Measurements from ENCODE around the gene CADPS.

CADPS gene

DNA sequence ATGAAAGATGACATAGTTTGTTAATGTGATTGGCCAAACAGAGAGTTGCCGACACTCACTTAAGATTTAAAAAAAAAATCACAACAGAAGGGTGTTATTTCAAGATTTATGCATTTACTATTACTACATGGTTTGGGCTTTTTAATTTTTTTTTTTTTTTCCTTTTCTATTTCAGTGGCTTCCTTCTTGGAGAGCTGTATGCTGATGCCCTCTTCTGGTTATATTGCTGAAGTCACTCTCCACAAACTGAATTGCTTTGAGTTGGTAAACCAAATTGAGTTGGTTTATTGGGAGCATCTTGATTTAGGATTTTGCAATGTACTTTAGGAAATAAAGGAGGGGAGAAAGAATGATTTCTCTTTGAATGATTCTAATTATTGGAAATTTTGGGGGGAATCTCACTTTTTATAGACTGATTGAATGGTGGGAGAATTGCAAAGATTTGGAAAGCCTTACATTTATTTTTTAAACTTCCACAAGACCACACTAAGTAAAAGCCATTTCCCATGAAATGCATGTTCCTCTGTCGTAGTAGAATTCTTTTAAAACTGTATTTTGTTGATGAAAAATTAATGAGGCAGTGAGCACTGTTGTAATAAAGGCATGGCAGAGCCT is 315.3 kb downstream of the CADPS start:
- Mint-ChIP-seq H3K4me1 (no peaks in the 10 kb centered on the region), H3K36me3 (ENCODE audit: low read depth) (no peaks in the 10 kb centered on the region), H3K27me3 (peaks cover 3% of the 10 kb centered on the region), H3K4me3 (no peak overlapping the region), H3K9me3 (no peaks in the 10 kb centered on the region), H3K27ac (no peak overlapping the region)
- no peak for DNase-seq
- ATAC-seq: no peak

GRCh38 chr3:62558549-62559112 is 316.6 kb downstream of the CADPS start:
- Mint-ChIP-seq H3K9me3 (no peaks in the 10 kb centered on the region), H3K27ac (no peak overlapping the region), H3K4me1 (no peaks in the 10 kb centered on the region), H3K27me3 (peaks cover 3% of the 10 kb centered on the region), H3K4me3 (no peak overlapping the region), H3K36me3 (ENCODE audit: low read depth) (no peaks in the 10 kb centered on the region)
- DNase-seq: no peak
- no peak for ATAC-seq

- H3K4me3 Mint-ChIP-seq: no peak overlapping the region
- H3K4me1 Mint-ChIP-seq: no peaks in the 10 kb centered on the region
These were observed 317.2 kb downstream of the CADPS start for GRCh38 chr3:62557983-62558382.

DNA sequence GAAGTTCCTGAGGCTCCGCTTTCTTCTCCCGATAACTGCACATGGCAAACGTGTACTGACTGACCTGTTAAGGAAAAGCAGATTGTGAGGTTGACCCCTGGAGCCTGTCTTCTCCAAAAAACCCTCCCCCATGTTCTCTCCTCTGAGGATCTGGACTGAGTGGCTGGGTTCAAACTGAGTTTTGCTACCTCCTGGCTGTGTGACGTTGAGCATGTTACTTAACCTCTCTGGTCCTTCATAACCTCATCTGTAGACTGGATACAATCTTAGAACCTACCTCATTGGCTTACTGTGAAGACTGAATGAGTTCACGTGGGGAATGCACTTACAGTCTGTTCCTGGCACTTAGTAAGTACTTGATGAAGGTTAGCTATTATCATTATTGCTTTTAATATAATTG is 317.8 kb downstream of the CADPS start:
- Mint-ChIP-seq H3K27me3 (peaks cover 3% of the 10 kb centered on the region), H3K9me3 (no peaks in the 10 kb centered on the region), H3K27ac (no peak overlapping the region), H3K36me3 (ENCODE audit: low read depth) (no peaks in the 10 kb centered on the region), H3K4me1 (no peaks in the 10 kb centered on the region), H3K4me3 (no peak overlapping the region)
- DNase-seq (no peak), ATAC-seq (no peak)

More at GRCh38 chr3:62557983-62558382, 317.2 kb downstream of the CADPS start:
- no peak overlapping the region for H3K27ac Mint-ChIP-seq
- H3K27me3 Mint-ChIP-seq: peaks cover 3% of the 10 kb centered on the region
- no peak for DNase-seq
- H3K9me3 Mint-ChIP-seq: no peaks in the 10 kb centered on the region
- H3K36me3 Mint-ChIP-seq (ENCODE audit: low read depth): no peaks in the 10 kb centered on the region
- no peak for ATAC-seq

DNA sequence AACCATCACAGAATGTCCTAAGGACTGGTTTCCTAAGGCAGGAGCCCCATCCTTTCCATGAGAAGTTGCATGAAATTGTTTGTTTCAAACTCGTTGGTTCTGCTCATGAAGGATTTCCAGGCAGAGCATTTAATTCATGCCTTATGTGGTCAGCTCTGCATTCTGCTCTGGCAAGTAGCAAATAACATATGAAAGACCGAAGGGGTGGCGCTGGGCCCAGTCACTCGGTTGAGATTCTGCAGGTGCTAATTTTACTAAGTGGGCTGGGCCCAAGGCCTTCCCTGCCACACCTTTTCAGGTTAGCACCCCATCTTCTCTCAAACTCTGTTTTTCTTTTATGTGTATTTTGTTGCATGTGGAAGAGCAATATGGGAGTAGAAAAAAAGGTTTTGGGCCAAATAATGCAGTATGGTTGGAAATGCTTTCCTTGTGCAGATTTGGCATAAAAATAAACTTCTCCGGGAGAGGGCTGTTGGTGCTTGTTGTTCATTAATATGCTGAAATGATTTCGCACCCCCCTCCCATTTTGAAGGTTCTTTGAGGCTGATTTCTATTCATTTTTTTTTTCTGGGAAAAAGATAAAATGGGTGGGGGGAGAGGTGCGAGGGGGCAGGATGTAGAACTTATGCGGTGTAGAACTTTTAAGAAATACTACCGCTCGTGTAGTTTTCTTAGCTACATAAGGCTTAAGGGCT is 318.9 kb downstream of the CADPS start:
- ATAC-seq (no peak), DNase-seq (no peak)
- H3K9me3 Mint-ChIP-seq: peaks cover 4% of the 10 kb centered on the region
- H3K36me3 Mint-ChIP-seq (ENCODE audit: low read depth): no peaks in the 10 kb centered on the region
- H3K27me3 Mint-ChIP-seq: peaks cover 8% of the 10 kb centered on the region
- H3K4me3 Mint-ChIP-seq: no peak overlapping the region
- no peak overlapping the region for H3K27ac Mint-ChIP-seq
- H3K4me1 Mint-ChIP-seq: no peaks in the 10 kb centered on the region

DNA sequence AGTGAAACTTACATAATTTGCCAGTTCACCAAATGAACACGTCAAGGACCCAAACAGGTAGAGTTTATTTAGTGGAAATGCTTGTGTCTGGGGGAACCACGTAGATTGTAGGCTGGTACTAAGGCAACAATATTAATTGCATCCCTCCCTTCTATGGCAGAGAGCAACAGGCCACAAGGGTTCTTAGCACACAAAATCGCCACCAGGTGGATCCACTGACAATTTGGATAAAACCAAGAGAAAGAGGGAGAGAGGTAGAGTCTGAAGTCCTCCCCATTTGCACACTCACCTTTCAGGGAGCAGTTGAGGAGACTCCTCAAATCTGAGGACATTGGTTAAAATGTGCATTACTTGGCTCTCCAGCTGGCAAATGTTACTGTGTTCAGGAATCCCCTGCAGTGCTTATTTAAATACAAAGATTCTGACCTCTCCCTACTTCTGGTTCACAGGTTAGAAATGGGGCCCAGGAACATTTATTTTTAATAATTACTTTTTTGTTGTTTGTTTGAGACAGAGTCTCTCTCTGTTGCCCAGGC is 320.9 kb downstream of the CADPS start:
- H3K27ac Mint-ChIP-seq: no peak overlapping the region
- peaks cover 4% of the 10 kb centered on the region for H3K9me3 Mint-ChIP-seq
- peaks cover 12% of the 10 kb centered on the region for H3K27me3 Mint-ChIP-seq
- no peak overlapping the region for H3K4me3 Mint-ChIP-seq
- no peaks in the 10 kb centered on the region for H3K4me1 Mint-ChIP-seq
- DNase-seq (no peak), ATAC-seq (no peak)
- H3K36me3 Mint-ChIP-seq (ENCODE audit: low read depth): no peaks in the 10 kb centered on the region

DNA sequence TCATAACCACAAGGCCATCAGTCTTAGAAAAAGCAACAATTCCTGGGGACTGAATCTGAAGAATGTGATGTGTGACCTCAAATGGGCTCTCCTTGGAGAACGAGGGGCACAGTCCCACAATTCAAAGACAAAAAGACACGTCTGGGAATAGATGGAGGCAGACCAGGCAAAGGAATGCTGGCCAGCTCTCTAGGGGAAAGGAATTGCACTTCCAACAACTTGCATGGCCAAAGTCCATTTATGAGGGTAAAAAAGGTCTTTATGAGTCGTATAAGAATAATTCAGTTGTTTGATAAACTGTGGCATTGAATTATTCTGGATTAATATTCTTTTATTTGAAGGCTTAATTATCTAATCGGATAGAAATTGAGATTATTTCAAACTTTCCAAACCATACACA is 321.4 kb downstream of the CADPS start:
- Mint-ChIP-seq H3K27ac (no peak overlapping the region), H3K9me3 (peaks cover 4% of the 10 kb centered on the region), H3K27me3 (peaks cover 12% of the 10 kb centered on the region), H3K4me3 (no peak overlapping the region), H3K36me3 (ENCODE audit: low read depth) (no peaks in the 10 kb centered on the region), H3K4me1 (no peaks in the 10 kb centered on the region)
- no peak for ATAC-seq
- no peak for DNase-seq

- Mint-ChIP-seq H3K27ac (no peak overlapping the region), H3K4me3 (no peak overlapping the region), H3K36me3 (ENCODE audit: low read depth) (no peaks in the 10 kb centered on the region), H3K27me3 (peaks cover 17% of the 10 kb centered on the region), H3K4me1 (no peaks in the 10 kb centered on the region), H3K9me3 (peaks cover 4% of the 10 kb centered on the region)
- no peak for ATAC-seq
- DNase-seq: no peak
These were observed 323.7 kb downstream of the CADPS start for GRCh38 chr3:62551556-62551955.

GRCh38 chr3:62550439-62550838 is 324.8 kb downstream of the CADPS start:
- no peak for ATAC-seq
- Mint-ChIP-seq H3K27ac (no peak overlapping the region), H3K9me3 (peaks cover 4% of the 10 kb centered on the region), H3K36me3 (ENCODE audit: low read depth) (no peaks in the 10 kb centered on the region), H3K27me3 (peaks cover 17% of the 10 kb centered on the region), H3K4me1 (no peaks in the 10 kb centered on the region), H3K4me3 (no peak overlapping the region)
- no peak for DNase-seq

- H3K9me3 Mint-ChIP-seq: peaks cover 4% of the 10 kb centered on the region
- H3K36me3 Mint-ChIP-seq (ENCODE audit: low read depth): no peaks in the 10 kb centered on the region
- DNase-seq (no peak), ATAC-seq (no peak)
- H3K4me1 Mint-ChIP-seq: no peaks in the 10 kb centered on the region
- H3K27ac Mint-ChIP-seq: no peak overlapping the region
- H3K27me3 Mint-ChIP-seq: peaks cover 19% of the 10 kb centered on the region
- H3K4me3 Mint-ChIP-seq: no peak overlapping the region
These were observed 326.5 kb downstream of the CADPS start for GRCh38 chr3:62548528-62549205.

GRCh38 chr3:62546266-62546665 is 328.9 kb downstream of the CADPS start:
- H3K27ac Mint-ChIP-seq: no peak overlapping the region
- H3K4me3 Mint-ChIP-seq: no peak overlapping the region
- peaks cover 14% of the 10 kb centered on the region for H3K27me3 Mint-ChIP-seq
- no peaks in the 10 kb centered on the region for H3K36me3 Mint-ChIP-seq (ENCODE audit: low read depth)
- no peak for DNase-seq
- H3K4me1 Mint-ChIP-seq: no peaks in the 10 kb centered on the region
- no peaks in the 10 kb centered on the region for H3K9me3 Mint-ChIP-seq
- ATAC-seq: no peak

GRCh38 chr3:62542185-62542584 is 333.0 kb downstream of the CADPS start:
- Mint-ChIP-seq H3K27me3 (peaks cover 2% of the 10 kb centered on the region), H3K4me1 (no peaks in the 10 kb centered on the region), H3K27ac (no peak overlapping the region), H3K36me3 (ENCODE audit: low read depth) (no peaks in the 10 kb centered on the region), H3K9me3 (no peaks in the 10 kb centered on the region), H3K4me3 (no peak overlapping the region)
- no peak for ATAC-seq
- no peak for DNase-seq

DNA sequence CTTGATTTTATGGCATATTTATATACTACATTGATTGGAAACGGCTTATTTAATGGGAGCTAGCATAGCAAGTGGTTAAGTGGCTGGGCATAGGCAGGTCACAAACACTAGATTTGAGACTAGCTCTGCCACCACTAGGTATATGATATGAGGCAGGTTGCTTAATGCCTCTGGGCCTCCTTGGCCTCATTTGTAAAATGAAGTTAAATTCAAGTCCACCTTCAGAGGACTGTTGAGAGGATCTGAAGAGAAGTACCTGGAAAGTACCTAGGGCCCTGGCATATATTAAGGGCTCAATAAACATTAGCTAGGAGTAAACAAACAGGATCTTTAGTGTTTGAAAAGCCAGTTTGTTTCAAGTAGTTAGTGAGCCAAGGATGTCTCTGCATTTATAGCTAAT is 335.5 kb downstream of the CADPS start:
- H3K9me3 Mint-ChIP-seq: no peaks in the 10 kb centered on the region
- H3K36me3 Mint-ChIP-seq (ENCODE audit: low read depth): no peaks in the 10 kb centered on the region
- H3K27ac Mint-ChIP-seq: no peak overlapping the region
- H3K27me3 Mint-ChIP-seq: peaks cover 2% of the 10 kb centered on the region
- H3K4me3 Mint-ChIP-seq: no peak overlapping the region
- no peaks in the 10 kb centered on the region for H3K4me1 Mint-ChIP-seq
- no peak for ATAC-seq
- DNase-seq: no peak

GRCh38 chr3:62538691-62539356 is 336.4 kb downstream of the CADPS start:
- DNase-seq (no peak), ATAC-seq (no peak)
- Mint-ChIP-seq H3K4me3 (no peak overlapping the region), H3K9me3 (no peaks in the 10 kb centered on the region), H3K36me3 (ENCODE audit: low read depth) (no peaks in the 10 kb centered on the region), H3K27me3 (no peaks in the 10 kb centered on the region), H3K4me1 (no peaks in the 10 kb centered on the region), H3K27ac (no peak overlapping the region)

Data from activated naive CD8-positive, alpha-beta T cell treated with anti-CD3 and anti-CD28 coated beads, Interleukin-2, amount 50 U/mL, for 24 hours (primary cell).